Psoas muscle (tissue), 8 donors: ENCODE results near the gene CHD6. TPM values are rescaled to one million over a fixed set of nuclear protein-coding genes. Genes with fewer than 3 reads are reported as not detected.

ENCODE experiments used
- ATAC-seq, 4 donors: fragments of 200-7000 bp; cut with Tn5 transposase; one replicate each; pipeline ENCODE4 v1.9.1; 2020; ENCODE audit warnings: moderate library complexity in 3 of 4, mild to moderate bottlenecking in 2 of 4
- DNase-seq, 2 donors: peaks; one replicate each; pipeline ENCODE4 v3.0.0-alpha.2; 2020
- H3K27ac ChIP-seq: fragments of 200-600 bp; one replicate; pipeline ENCODE4 v1.8.0; 2022
- H3K27me3 ChIP-seq, 3 donors: fragments of 200-600 bp in 1 of 3; one replicate each; pipeline versions ENCODE4 v1.6.1 to v1.8.0; 2013 to 2022; ENCODE audit warnings: low read length in 2 of 3, mild to moderate bottlenecking in 2 of 3, moderate library complexity in 1 of 3; ENCODE audit not compliant: insufficient read depth in 3 of 3
- H3K36me3 ChIP-seq, 2 donors: fragments of 200-600 bp in 1 of 2; one replicate each; pipeline versions ENCODE4 v1.6.1 to v1.8.0; 2013 to 2022; ENCODE audit warnings: low read depth in 1 of 2, mild to moderate bottlenecking in 1 of 2, moderate library complexity in 1 of 2; ENCODE audit not compliant: insufficient read depth in 1 of 2
- H3K4me1 ChIP-seq: fragments of 200-600 bp; one replicate; pipeline ENCODE4 v1.8.0; 2022
- H3K4me3 ChIP-seq: fragments of 200-600 bp; one replicate; pipeline ENCODE4 v1.8.0; 2022; ENCODE audit warnings: mild to moderate bottlenecking
- H3K9me3 ChIP-seq: fragments of 200-600 bp; one replicate; pipeline ENCODE4 v1.8.0; 2022
- CTCF ChIP-seq: fragments of 200-600 bp; IDR thresholded peaks from one replicate; pipeline ENCODE4 v1.8.0; 2022; ENCODE audit warnings: antibody characterized with exemption
- WGBS, 3 donors: extraction: QIAGEN DNeasy Blood & Tissue Kit; methylation state at CpG; one replicate each; pipeline versions ENCODE4 v1.1.6 to v1.1.7; 2013; 5-methylcytosine and 5-hydroxymethylcytosine counted together
- intact Hi-C, 2 donors: fragments of 100-400 bp; cut with DNase I; formaldehyde crosslinking; loops; one replicate each; pipeline versions ENCODE4 v1.11.0 to v1.14.2; 2022
- polyA plus RNA-seq, 3 donors: library from polyadenylated mRNA; stranded (reverse); fragments of 200-250 nt; gene quantifications; one replicate each; pipeline ENCODE4 v1.2.3, GENCODE V29; 2013
- total RNA-seq, 4 donors: library from RNA; stranded (reverse); fragmentation: NEBNext Ultra II Directional in 2 of 4; extraction: Animal tissue kit (Norgen Biotek cat#: 25700) in 2 of 4; gene quantifications; one replicate each; pipeline versions ENCODE4 v1.2.1 to v1.2.4, GENCODE V29; 2021 to 2023
- donor health status: healthy with polysubstance abuse.
- donor health status: DM: no; HTN: no; CAD: no; lungs with moderate emphysema.
- donor health status: Bipolar disorder and iron deficiency.
- donor health status: healthy.
- donor health status: DM: yes; HTN: yes; CAD: no.
- donor health status: DM: no; HTN: no; CAD: no.
- donor health status: DM: no; HTN: no; CAD: no.
- donor health status: DM: yes; HTN: yes; CAD: no.

Gene CHD6
- total and polyA plus RNA-seq, 7 donors: 1.7 to 30.4 (median 17.2) TPM

- ATAC-seq (no peak), DNase-seq (no peak)
- 68 to 87% (median 75%) methylated on average over 10 of the region's 10 CpGs for WGBS, 3 donors
- no peak overlapping the region for H3K27ac ChIP-seq
- peaks cover 0 to 29% of the 10 kb centered on the region in 2 donors for H3K36me3 ChIP-seq
- H3K27me3 ChIP-seq: no peaks in the 10 kb centered on the region
- intact Hi-C loops: loop anchor here in 1 of 2 donors (5.0 kb wide), 1 partner anchor 235 kb away; no protein-coding TSS in a partner anchor
- peaks cover 52% of the 10 kb centered on the region for H3K4me1 ChIP-seq
- H3K4me3 ChIP-seq: no peak overlapping the region
- TF ChIP-seq CTCF: no peak
- H3K9me3 ChIP-seq: no peaks in the 10 kb centered on the region
These were observed 210.6 kb downstream of the CHD6 start for GRCh38 chr20:41407607-41408006.

GRCh38 chr20:41406896-41407444 is 211.2 kb downstream of the CHD6 start:
- H3K4me3 ChIP-seq: no peak overlapping the region
- no peaks in the 10 kb centered on the region for H3K9me3 ChIP-seq
- no peaks in the 10 kb centered on the region for H3K27me3 ChIP-seq
- WGBS, 3 donors: 80 to 92% (median 88%) methylated on average over 7 of the region's 7 CpGs
- H3K27ac ChIP-seq: no peak overlapping the region
- no peak for DNase-seq
- no peak for ATAC-seq
- H3K4me1 ChIP-seq: peaks cover 48% of the 10 kb centered on the region
- TF ChIP-seq CTCF: no peak
- peaks cover 0 to 29% of the 10 kb centered on the region in 2 donors for H3K36me3 ChIP-seq
- intact Hi-C loops: loop anchor here in 1 of 2 donors (5.0 kb wide), 1 partner anchor 235 kb away; no protein-coding TSS in a partner anchor

- H3K27me3 ChIP-seq: no peaks in the 10 kb centered on the region
- H3K9me3 ChIP-seq: no peaks in the 10 kb centered on the region
- intact Hi-C loops: loop anchor here in 1 of 2 donors (5.0 kb wide), 1 partner anchor 234 kb away; no protein-coding TSS in a partner anchor
- no peak for DNase-seq
- no peak for TF ChIP-seq CTCF
- peaks cover 0 to 29% of the 10 kb centered on the region in 2 donors for H3K36me3 ChIP-seq
- ATAC-seq: no peak
- WGBS, 3 donors: 64 to 67% (median 65%) methylated on average over 10 of the region's 10 CpGs
- H3K4me3 ChIP-seq: no peak overlapping the region
- H3K27ac ChIP-seq: peak overlapping the region; percentile 75
- H3K4me1 ChIP-seq: peaks cover 44% of the 10 kb centered on the region
These were observed 211.8 kb downstream of the CHD6 start for GRCh38 chr20:41406353-41406752.

GRCh38 chr20:41405436-41405835 is 212.7 kb downstream of the CHD6 start:
- peaks cover 0 to 29% of the 10 kb centered on the region in 2 donors for H3K36me3 ChIP-seq
- 21 to 36% (median 30%) methylated on average over 3 of the region's 3 CpGs for WGBS, 3 donors

More at GRCh38 chr20:41405436-41405835, 212.7 kb downstream of the CHD6 start:
- DNase-seq (peak; percentile 65 to 90), ATAC-seq (peak; percentile 85 to 93 (median 92))
- H3K27me3 ChIP-seq: no peaks in the 10 kb centered on the region
- intact Hi-C loops: loop anchor here in 1 of 2 donors (5.0 kb wide), 1 partner anchor 233 kb away; no protein-coding TSS in a partner anchor
- H3K4me1 ChIP-seq: peaks cover 44% of the 10 kb centered on the region
- no peaks in the 10 kb centered on the region for H3K9me3 ChIP-seq
- peak overlapping the region; percentile 75 for H3K27ac ChIP-seq
- no peak for TF ChIP-seq CTCF
- no peak overlapping the region for H3K4me3 ChIP-seq
